CD4-positive, alpha-beta T cell (primary cell): ENCODE data around the gene FARS2. TPM values are rescaled to one million over a fixed set of nuclear protein-coding genes. Genes with fewer than 3 reads are reported as not detected.

ENCODE experiments used
- ATAC-seq: fragments of 200-7000 bp; cut with Tn5 transposase; one replicate; pipeline ENCODE4 v1.10.0; 2022; ENCODE audit warnings: mild to moderate bottlenecking; ENCODE audit not compliant: poor library complexity
- CTCF ChIA-PET: fragments of 350-600 bp; sonication (Branson Sonifier 250); formaldehyde crosslinking; loops from one replicate; lab custom pipeline; 2021; ENCODE audit warnings: antibody characterized with exemption, inconsistent platforms; lab: Charles Lee
- POLR2A ChIA-PET: fragments of 350-600 bp; sonication (Branson Sonifier 250); formaldehyde crosslinking; loops from one replicate; lab custom pipeline; 2021; ENCODE audit warnings: antibody characterized with exemption, inconsistent platforms; lab: Charles Lee
- DNase-seq, 14 experiments: peaks; one replicate each; pipeline ENCODE4 v3.0.0-alpha.2; 2013 to 2020; ENCODE audit warnings: mixed read lengths in 2 of 14
- H3K27ac ChIP-seq, 2 donors: one replicate each; pipeline versions ENCODE4 v1.5.1 to v1.7.0; 2013; ENCODE audit warnings: low read length in 2 of 2, low read depth in 1 of 2, mild to moderate bottlenecking in 1 of 2
- H3K27me3 ChIP-seq, 2 experiments: 1 replicate in 1 of 2; 2 replicates in 1 of 2; pipeline versions ENCODE4 v1.6.1 to v1.7.0; 2013; ENCODE audit warnings: low read length in 2 of 2, control low read depth in 1 of 2, mild to moderate bottlenecking in 1 of 2, moderate library complexity in 1 of 2; ENCODE audit not compliant: insufficient read depth in 2 of 2, control insufficient read depth in 1 of 2
- H3K36me3 ChIP-seq: one replicate; pipeline ENCODE4 v1.6.1; 2013; ENCODE audit warnings: low read length, control low read depth; ENCODE audit not compliant: insufficient read depth
- H3K4me1 ChIP-seq: one replicate; pipeline ENCODE4 v1.6.1; 2013; ENCODE audit warnings: low read length, control low read depth; ENCODE audit not compliant: insufficient read depth
- H3K4me3 ChIP-seq: one replicate; pipeline ENCODE4 v1.5.1; 2013; ENCODE audit warnings: mild to moderate bottlenecking, low read length, moderate library complexity
- H3K9me3 ChIP-seq, 2 experiments: 1 replicate in 1 of 2; 2 replicates in 1 of 2; pipeline versions ENCODE4 v1.6.1 to v1.7.0; 2013; ENCODE audit warnings: low read length in 2 of 2, mild to moderate bottlenecking in 2 of 2, control low read depth in 1 of 2, moderate library complexity in 1 of 2; ENCODE audit not compliant: control insufficient read depth in 1 of 2, insufficient read depth in 1 of 2
- H3K27ac Mint-ChIP-seq: one replicate; pipeline ENCODE4 v1.8.0; 2020; ENCODE audit warnings: mixed read lengths
- H3K27me3 Mint-ChIP-seq: one replicate; pipeline ENCODE4 v1.8.0; 2021; ENCODE audit warnings: mixed read lengths
- H3K36me3 Mint-ChIP-seq: one replicate; pipeline ENCODE4 v1.8.0; 2021; ENCODE audit warnings: low read depth, mixed read lengths
- H3K4me1 Mint-ChIP-seq: one replicate; pipeline ENCODE4 v1.8.0; 2021; ENCODE audit warnings: low read depth, mixed read lengths
- H3K4me3 Mint-ChIP-seq: one replicate; pipeline ENCODE4 v1.8.0; 2020; ENCODE audit warnings: mild to moderate bottlenecking, mixed read lengths
- H3K9me3 Mint-ChIP-seq: one replicate; pipeline ENCODE4 v1.8.0; 2020; ENCODE audit warnings: mixed read lengths
- CTCF ChIP-seq: fragments of 200-600 bp; IDR thresholded peaks from one replicate; pipeline ENCODE4 v1.8.0; 2022; ENCODE audit warnings: antibody characterized with exemption, mild to moderate bottlenecking
- intact Hi-C, 2 experiments: fragments of 100-400 bp; cut with DNase I in 1 of 2; cut with micrococcal nuclease in 1 of 2; formaldehyde crosslinking; loops; one replicate each; pipeline versions ENCODE4 v1.15.1 to v1.9.0; 2023 to 2025; cut with DNase I, micrococcal nuclease
- total RNA-seq, 174 experiments: library from RNA in 2 of 174; stranded (reverse) in 2 of 174; gene quantifications; one replicate each; pipeline ENCODE4 v1.2.3 and lab custom pipeline; 2021 to 2026

The FARS2 gene
- total RNA-seq, 2 experiments from 2014 or later = 12.6 to 12.8 TPM

- no peak for TF ChIP-seq CTCF
- H3K4me3 ChIP-seq = no peak overlapping the region
- no peaks in the 10 kb centered on the region for H3K27me3 ChIP-seq
- Mint-ChIP-seq H3K36me3 (peaks cover 5% of the 10 kb centered on the region), H3K4me3 (no peak overlapping the region), H3K9me3 (no peaks in the 10 kb centered on the region), H3K27ac (no peak overlapping the region), H3K4me1 (peaks cover 40% of the 10 kb centered on the region), H3K27me3 (no peaks in the 10 kb centered on the region)
- peaks cover 2% of the 10 kb centered on the region for H3K4me1 ChIP-seq
- intact Hi-C loops = no loop called here
- ChIA-PET POLR2A (no interaction called here), CTCF (no interaction called here)
- DNase-seq (no peak), ATAC-seq (no peak)
- no peaks in the 10 kb centered on the region for H3K36me3 ChIP-seq
- H3K27ac ChIP-seq = no peak overlapping the region
- no peaks in the 10 kb centered on the region for H3K9me3 ChIP-seq
Observed at GRCh38 chr6:5676701-5677100, 415.4 kb downstream of the FARS2 start.

GRCh38 chr6:5677219-5678000, 416.1 kb downstream of the FARS2 start:
- H3K36me3 ChIP-seq = no peaks in the 10 kb centered on the region
- POLR2A ChIA-PET = no interaction called here
- no peak for TF ChIP-seq CTCF
- H3K9me3 Mint-ChIP-seq = no peaks in the 10 kb centered on the region
- no peak for DNase-seq
- no peak overlapping the region for H3K4me3 ChIP-seq
- H3K4me1 Mint-ChIP-seq = peaks cover 36% of the 10 kb centered on the region
- no peaks in the 10 kb centered on the region for H3K27me3 Mint-ChIP-seq
- H3K27ac Mint-ChIP-seq = no peak overlapping the region
- ATAC-seq = no peak
- H3K4me3 Mint-ChIP-seq = no peak overlapping the region
- CTCF ChIA-PET = no interaction called here
- peaks cover 5% of the 10 kb centered on the region for H3K36me3 Mint-ChIP-seq
- H3K9me3 ChIP-seq = no peaks in the 10 kb centered on the region
- no peaks in the 10 kb centered on the region for H3K27me3 ChIP-seq
- no peaks in the 10 kb centered on the region for H3K4me1 ChIP-seq
- intact Hi-C loops = no loop called here
- H3K27ac ChIP-seq = no peak overlapping the region

- POLR2A ChIA-PET = no interaction called here
- Mint-ChIP-seq H3K4me1 (peaks cover 31% of the 10 kb centered on the region), H3K27me3 (no peaks in the 10 kb centered on the region), H3K36me3 (peaks cover 19% of the 10 kb centered on the region), H3K4me3 (no peak overlapping the region), H3K27ac (no peak overlapping the region), H3K9me3 (no peaks in the 10 kb centered on the region)
- H3K27me3 ChIP-seq = no peaks in the 10 kb centered on the region
- intact Hi-C loops = no loop called here
- CTCF ChIA-PET = no interaction called here
- TF ChIP-seq CTCF = no peak
- no peaks in the 10 kb centered on the region for H3K4me1 ChIP-seq
- peaks cover 0 to 8% of the 10 kb centered on the region in 2 experiments for H3K9me3 ChIP-seq
- DNase-seq (no peak), ATAC-seq (no peak)
- no peak overlapping the region for H3K27ac ChIP-seq
- H3K36me3 ChIP-seq = no peaks in the 10 kb centered on the region
- H3K4me3 ChIP-seq = no peak overlapping the region
Observed at GRCh38 chr6:5679270-5679669, 418.0 kb downstream of the FARS2 start.
